Measurements from ENCODE around the gene FAM13A. TPM values are rescaled to one million over a fixed set of nuclear protein-coding genes. Genes with fewer than 3 reads are reported as not detected.

Gene FAM13A
- total and polyA plus RNA-seq, 3 donors from 2014 or later, result 30.7 to 123 (median 109) TPM

DNA sequence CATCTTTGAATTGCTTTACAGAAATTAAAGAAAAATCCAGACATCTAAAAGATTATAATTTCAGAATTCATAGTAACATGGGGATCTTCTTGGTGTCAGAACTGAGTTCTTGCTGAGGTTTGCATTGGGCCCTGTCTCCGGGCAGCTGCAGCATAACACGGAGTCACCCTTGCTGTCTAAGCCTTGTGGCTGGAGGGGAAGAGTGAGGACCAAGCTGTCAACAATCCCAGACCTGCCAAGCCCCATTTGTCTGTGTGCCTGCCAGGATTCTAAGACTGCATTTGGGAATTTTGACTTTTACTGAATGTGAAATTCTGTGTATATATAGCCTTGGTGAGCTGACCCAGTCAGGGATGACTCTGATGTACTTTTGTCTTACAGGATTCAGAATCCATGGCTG lies 334.2 kb downstream of the FAM13A start:
- no peak overlapping the region for H3K4me3 ChIP-seq
- no peak for DNase-seq
- H3K27me3 ChIP-seq, result no peaks in the 10 kb centered on the region
- H3K27ac ChIP-seq, result no peak overlapping the region
- intact Hi-C loops (cut with DNase I; ENCODE audit: low total_unique reads), result no loop called here
- H3K4me1 ChIP-seq, result no peaks in the 10 kb centered on the region
- no peaks in the 10 kb centered on the region for H3K9me3 ChIP-seq
- WGBS, 2 donors, result 72 to 89% methylated on average over 2 of the region's 2 CpGs
- H3K36me3 ChIP-seq (ENCODE audit: low read depth, missing control alignments), result no peaks in the 10 kb centered on the region
- TF ChIP-seq, protein P1, sequence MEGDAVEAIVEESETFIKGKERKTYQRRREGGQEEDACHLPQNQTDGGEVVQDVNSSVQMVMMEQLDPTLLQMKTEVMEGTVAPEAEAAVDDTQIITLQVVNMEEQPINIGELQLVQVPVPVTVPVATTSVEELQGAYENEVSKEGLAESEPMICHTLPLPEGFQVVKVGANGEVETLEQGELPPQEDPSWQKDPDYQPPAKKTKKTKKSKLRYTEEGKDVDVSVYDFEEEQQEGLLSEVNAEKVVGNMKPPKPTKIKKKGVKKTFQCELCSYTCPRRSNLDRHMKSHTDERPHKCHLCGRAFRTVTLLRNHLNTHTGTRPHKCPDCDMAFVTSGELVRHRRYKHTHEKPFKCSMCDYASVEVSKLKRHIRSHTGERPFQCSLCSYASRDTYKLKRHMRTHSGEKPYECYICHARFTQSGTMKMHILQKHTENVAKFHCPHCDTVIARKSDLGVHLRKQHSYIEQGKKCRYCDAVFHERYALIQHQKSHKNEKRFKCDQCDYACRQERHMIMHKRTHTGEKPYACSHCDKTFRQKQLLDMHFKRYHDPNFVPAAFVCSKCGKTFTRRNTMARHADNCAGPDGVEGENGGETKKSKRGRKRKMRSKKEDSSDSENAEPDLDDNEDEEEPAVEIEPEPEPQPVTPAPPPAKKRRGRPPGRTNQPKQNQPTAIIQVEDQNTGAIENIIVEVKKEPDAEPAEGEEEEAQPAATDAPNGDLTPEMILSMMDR (IDR thresholded peaks at IDR 0.05), result no peak
- no peak for TF ChIP-seq POLR2A (IDR thresholded peaks at IDR 0.05)

DNA sequence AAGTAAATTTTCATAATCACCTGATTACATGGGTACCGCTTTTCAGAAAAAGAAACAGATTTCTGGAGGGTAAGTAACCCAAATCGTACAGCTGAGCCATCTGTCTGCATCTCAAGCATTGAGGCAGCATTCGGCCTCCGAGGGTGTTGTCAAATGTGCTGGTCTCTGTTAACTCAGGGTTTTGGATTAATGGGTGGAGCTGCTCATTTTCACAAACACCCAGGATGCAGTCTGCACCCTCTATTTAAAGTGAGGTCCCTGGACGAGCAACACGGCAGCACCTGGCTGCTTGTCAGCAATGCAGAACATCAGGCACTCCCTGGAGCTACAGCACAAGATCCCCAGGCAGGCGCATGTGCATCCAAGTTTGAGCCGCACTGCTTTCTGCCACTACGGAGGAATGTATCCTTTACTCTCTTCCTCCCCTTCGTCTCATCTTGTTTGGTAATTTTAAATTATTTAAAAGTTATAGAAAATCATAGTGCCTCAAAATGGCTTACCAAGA lies 334.7 kb downstream of the FAM13A start:
- H3K4me1 ChIP-seq, result no peaks in the 10 kb centered on the region
- no peaks in the 10 kb centered on the region for H3K36me3 ChIP-seq (ENCODE audit: low read depth, missing control alignments)
- intact Hi-C loops (cut with DNase I; ENCODE audit: low total_unique reads), result no loop called here
- H3K27ac ChIP-seq, result no peak overlapping the region
- no peak overlapping the region for H3K4me3 ChIP-seq
- H3K9me3 ChIP-seq, result no peaks in the 10 kb centered on the region
- TF ChIP-seq, protein P1 (IDR thresholded peaks at IDR 0.05), result no peak
- TF ChIP-seq POLR2A (IDR thresholded peaks at IDR 0.05), result no peak
- H3K27me3 ChIP-seq, result no peaks in the 10 kb centered on the region
- 79 to 82% methylated on average over 10 of the region's 10 CpGs for WGBS, 2 donors
- DNase-seq, result no peak

DNA sequence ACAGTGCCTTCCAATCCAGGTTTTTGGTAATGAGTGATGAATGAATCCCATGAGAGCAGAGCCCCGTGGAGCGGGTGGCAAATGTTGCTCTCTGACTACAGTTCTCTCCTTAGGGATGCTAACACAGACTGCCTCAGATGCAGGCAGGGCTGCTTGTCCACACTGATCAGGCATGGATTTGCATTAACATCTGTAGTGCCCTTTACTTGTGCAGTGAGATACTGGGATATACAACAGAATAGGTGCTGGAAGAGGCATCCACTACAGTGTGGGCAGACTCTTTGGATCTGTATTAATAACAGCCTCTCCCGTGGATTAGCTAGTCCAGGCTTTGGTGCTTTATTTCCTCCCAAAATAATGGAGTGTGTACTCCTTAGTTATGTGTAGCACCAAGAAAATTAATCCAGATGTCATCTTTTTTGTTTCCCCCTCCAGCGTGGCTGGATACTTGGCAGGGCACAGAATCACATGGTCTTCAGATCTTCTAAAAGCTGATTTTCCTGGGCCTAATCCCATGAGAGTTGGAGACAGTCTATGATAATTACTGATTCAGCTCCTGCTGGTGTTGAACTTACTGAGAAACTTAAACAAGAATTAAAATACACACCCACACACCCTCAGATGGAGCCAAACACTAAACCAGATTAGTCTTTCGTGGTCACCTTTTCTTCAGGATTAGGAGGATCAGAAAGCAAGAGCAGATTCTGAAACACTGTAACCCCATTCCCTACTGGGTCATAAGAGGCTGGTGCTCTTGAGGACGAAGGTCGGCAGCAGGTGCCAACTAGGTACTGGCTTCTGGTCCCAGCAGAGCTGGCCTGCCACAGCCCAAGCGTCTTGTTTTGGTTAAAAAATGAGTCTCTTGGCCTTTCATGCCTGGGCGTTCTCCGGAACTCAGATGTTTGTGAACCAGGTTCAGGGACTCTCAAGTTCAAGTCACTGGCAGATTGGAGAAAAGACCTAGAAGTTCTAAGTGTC lies 336.2 kb downstream of the FAM13A start:
- no peaks in the 10 kb centered on the region for H3K9me3 ChIP-seq
- no peak overlapping the region for H3K4me3 ChIP-seq
- TF ChIP-seq, protein P1 (IDR thresholded peaks at IDR 0.05), result no peak
- no peak for TF ChIP-seq POLR2A (IDR thresholded peaks at IDR 0.05)
- no peak overlapping the region for H3K27ac ChIP-seq
- no peak for DNase-seq
- intact Hi-C loops (cut with DNase I; ENCODE audit: low total_unique reads), result no loop called here
- H3K27me3 ChIP-seq, result no peaks in the 10 kb centered on the region
- no peaks in the 10 kb centered on the region for H3K4me1 ChIP-seq
- no peaks in the 10 kb centered on the region for H3K36me3 ChIP-seq (ENCODE audit: low read depth, missing control alignments)
- 75 to 81% methylated on average over 10 of the region's 10 CpGs for WGBS, 2 donors

DNA sequence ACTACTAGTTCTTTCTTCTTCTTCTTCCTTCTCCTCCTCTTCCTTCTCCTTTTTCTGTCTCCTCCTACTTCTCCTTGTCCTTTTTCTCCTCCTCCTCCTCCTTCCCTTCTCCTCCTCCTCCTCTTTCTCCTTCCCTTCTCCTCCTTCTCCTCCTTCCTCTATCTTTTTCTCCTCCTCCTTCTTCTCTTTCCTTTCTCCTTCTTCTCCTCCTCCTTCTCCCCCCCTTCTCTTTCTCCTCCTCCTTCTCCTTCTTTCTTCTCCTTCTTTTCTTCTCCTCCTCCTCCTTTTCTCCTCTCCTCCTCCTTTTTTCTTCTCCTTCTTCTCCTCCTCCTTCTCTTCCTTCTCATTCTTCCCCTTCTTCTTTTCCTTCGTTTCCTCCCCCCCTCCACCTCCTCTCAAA lies 337.6 kb downstream of the FAM13A start:
- H3K4me1 ChIP-seq, result no peaks in the 10 kb centered on the region
- DNase-seq, result no peak
- WGBS, 2 donors, result 78 to 97% methylated on average over 1 of the region's 1 CpG
- H3K9me3 ChIP-seq, result no peaks in the 10 kb centered on the region
- no peak overlapping the region for H3K4me3 ChIP-seq
- TF ChIP-seq, protein P1 (IDR thresholded peaks at IDR 0.05), result no peak
- no peak for TF ChIP-seq POLR2A (IDR thresholded peaks at IDR 0.05)
- H3K27ac ChIP-seq, result no peak overlapping the region
- no peaks in the 10 kb centered on the region for H3K36me3 ChIP-seq (ENCODE audit: low read depth, missing control alignments)
- no peaks in the 10 kb centered on the region for H3K27me3 ChIP-seq
- intact Hi-C loops (cut with DNase I; ENCODE audit: low total_unique reads), result no loop called here
